ENCODE results near the gene TPI1. TPM values are rescaled to one million over a fixed set of nuclear protein-coding genes. Genes with fewer than 3 reads are reported as not detected.

The TPI1 gene
- total RNA-seq, 1 experiment from 2014 or later = 549 TPM

DNA sequence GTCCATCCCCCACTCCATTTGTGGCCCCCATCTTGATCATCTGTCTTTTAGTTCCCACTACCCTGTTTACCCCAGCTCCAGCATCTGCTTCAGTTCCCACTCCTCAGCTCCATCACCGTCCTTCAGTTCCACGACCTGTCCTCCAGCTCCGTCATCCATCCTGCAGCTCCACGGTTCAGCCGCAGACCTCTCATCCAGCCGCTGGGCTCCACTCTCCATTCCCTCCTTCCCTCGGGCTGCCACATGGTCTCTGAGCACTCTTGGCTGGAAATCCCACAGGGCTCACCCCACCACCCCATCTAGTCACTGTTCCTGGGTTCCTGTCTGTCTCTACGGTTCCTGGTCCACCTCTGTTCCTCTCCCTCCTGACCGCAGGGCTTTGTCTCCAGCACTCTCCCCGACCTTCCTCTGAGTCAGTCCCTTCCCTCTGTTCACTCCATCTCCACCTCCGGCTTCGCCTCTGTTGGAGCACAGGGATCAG is 42.4 kb upstream of the TPI1 start:
- TF ChIP-seq CTCF (IDR thresholded peaks at IDR 0.05; ENCODE audit: unreplicated experiment) = no peak
- peaks cover 99% of the 10 kb centered on the region for H3K27me3 Mint-ChIP-seq (ENCODE audit: insufficient read depth, unreplicated experiment)
- intact Hi-C loops (cut with micrococcal nuclease) = loop anchor here (1.0 kb wide), 3 partner anchors 72 to 211 kb away; partner anchors contain the start of gene MLF2
- no peak overlapping the region for H3K4me3 Mint-ChIP-seq (ENCODE audit: unreplicated experiment)
- H3K4me1 Mint-ChIP-seq (ENCODE audit: insufficient read depth, unreplicated experiment) = peaks cover 29% of the 10 kb centered on the region
- no TSS peak for BruUV-seq (replicated peaks)
- no peak overlapping the region for H3K27ac Mint-ChIP-seq (ENCODE audit: low read depth, unreplicated experiment)
- no peaks in the 10 kb centered on the region for H3K36me3 Mint-ChIP-seq (ENCODE audit: insufficient read depth, unreplicated experiment)
- DNase-seq (ENCODE audit: unreplicated experiment) = peak; percentile 26
- ChIA-PET POLR2A (interaction anchor here (0.6 to 1.0 kb wide), 2 partner anchors 27 to 89 kb away, joined by 3 read pairs; no protein-coding TSS in a partner anchor), CTCF (interaction anchor here (0.5 to 5.1 kb wide), 28 partner anchors 8 to 210 kb away, joined by 3 to 42 read pairs (median 4); partner anchors contain the start of genes COPS7A, LAG3, MLF2 and ZNF384)
- no peaks in the 10 kb centered on the region for H3K9me3 Mint-ChIP-seq (ENCODE audit: unreplicated experiment)

- H3K36me3 Mint-ChIP-seq (ENCODE audit: insufficient read depth, unreplicated experiment) = no peaks in the 10 kb centered on the region
- CTCF ChIA-PET = interaction anchor here (0.5 to 5.1 kb wide), 46 partner anchors 8 to 450 kb away, joined by 3 to 42 read pairs (median 4); partner anchors contain the start of genes COPS7A, GNB3, LAG3 and MLF2
- no peak overlapping the region for H3K4me3 Mint-ChIP-seq (ENCODE audit: unreplicated experiment)
- no peaks in the 10 kb centered on the region for H3K9me3 Mint-ChIP-seq (ENCODE audit: unreplicated experiment)
- H3K27ac Mint-ChIP-seq (ENCODE audit: low read depth, unreplicated experiment) = no peak overlapping the region
- no TSS peak for BruUV-seq (replicated peaks)
- intact Hi-C loops (cut with micrococcal nuclease) = loop anchor here (1.0 kb wide), 3 partner anchors 72 to 211 kb away; partner anchors contain the start of gene MLF2
- peaks cover 29% of the 10 kb centered on the region for H3K4me1 Mint-ChIP-seq (ENCODE audit: insufficient read depth, unreplicated experiment)
- peaks cover 99% of the 10 kb centered on the region for H3K27me3 Mint-ChIP-seq (ENCODE audit: insufficient read depth, unreplicated experiment)
- POLR2A ChIA-PET = interaction anchor here (0.6 to 1.0 kb wide), 2 partner anchors 28 to 90 kb away, joined by 3 read pairs; no protein-coding TSS in a partner anchor
- DNase-seq (ENCODE audit: unreplicated experiment) = peak; percentile 84
- TF ChIP-seq CTCF (IDR thresholded peaks at IDR 0.05; ENCODE audit: unreplicated experiment) = peak; percentile 90
Observed at GRCh38 chr12:6825398-6826124, 41.8 kb upstream of the TPI1 start.

- DNase-seq (ENCODE audit: unreplicated experiment) = no peak
- H3K4me3 Mint-ChIP-seq (ENCODE audit: unreplicated experiment) = no peak overlapping the region
- CTCF ChIA-PET = interaction anchor here (0.5 to 5.1 kb wide), 30 partner anchors 9 to 451 kb away, joined by 3 to 42 read pairs (median 4); partner anchors contain the start of genes COPS7A, GNB3, MLF2 and SCNN1A
- no peak overlapping the region for H3K27ac Mint-ChIP-seq (ENCODE audit: low read depth, unreplicated experiment)
- no peaks in the 10 kb centered on the region for H3K36me3 Mint-ChIP-seq (ENCODE audit: insufficient read depth, unreplicated experiment)
- TF ChIP-seq CTCF (IDR thresholded peaks at IDR 0.05; ENCODE audit: unreplicated experiment) = no peak
- peaks cover 29% of the 10 kb centered on the region for H3K4me1 Mint-ChIP-seq (ENCODE audit: insufficient read depth, unreplicated experiment)
- intact Hi-C loops (cut with micrococcal nuclease) = no loop called here
- H3K9me3 Mint-ChIP-seq (ENCODE audit: unreplicated experiment) = no peaks in the 10 kb centered on the region
- no TSS peak for BruUV-seq (replicated peaks)
- peaks cover 99% of the 10 kb centered on the region for H3K27me3 Mint-ChIP-seq (ENCODE audit: insufficient read depth, unreplicated experiment)
- POLR2A ChIA-PET = no interaction called here
Observed at GRCh38 chr12:6826125-6826733, 41.1 kb upstream of the TPI1 start.

Measured in MCF 10A (cell line).